ENCODE data around the gene SGTA.

The SGTA gene

GRCh38 chr19:2813235-2814160 lies 30.4 kb upstream of the SGTA start:
- no peak overlapping the region for H3K27ac ChIP-seq (ENCODE audit: low read depth, low read length)
- no peak for TF ChIP-seq EZH2phosphoT487 (conservative IDR thresholded peaks at IDR 0.05; ENCODE audit: low read length)
- no peak overlapping the region for H3K4me3 ChIP-seq (ENCODE audit: insufficient read depth, low read length, poor library complexity, severe bottlenecking)
- no peaks in the 10 kb centered on the region for H3K36me3 ChIP-seq (ENCODE audit: low read length)
- H4K20me1 ChIP-seq (ENCODE audit: low read depth, low read length), result no peaks in the 10 kb centered on the region
- H2AFZ ChIP-seq (ENCODE audit: low read depth, low read length, severe bottlenecking), result no peak overlapping the region
- H3K4me2 ChIP-seq (ENCODE audit: low read depth, low read length, poor library complexity, severe bottlenecking), result no peak overlapping the region
- H3K9ac ChIP-seq (ENCODE audit: low read length), result no peak overlapping the region
- H3K9me2 ChIP-seq (replicated peaks; ENCODE audit: insufficient read depth, low read length), result no peaks in the 10 kb centered on the region
- no peaks in the 10 kb centered on the region for H3K27me3 ChIP-seq (ENCODE audit: low read length)
- H3K9me3 ChIP-seq (ENCODE audit: insufficient read depth, low read length), result no peaks in the 10 kb centered on the region
- H3K79me2 ChIP-seq (ENCODE audit: insufficient read depth, low read length), result no peaks in the 10 kb centered on the region
- no peaks in the 10 kb centered on the region for H3F3A ChIP-seq (ENCODE audit: insufficient read depth)

- Histone ChIP-seq H4K20me1 (ENCODE audit: low read depth, low read length) (no peaks in the 10 kb centered on the region), H3K27me3 (ENCODE audit: low read length) (no peaks in the 10 kb centered on the region), H3K27ac (ENCODE audit: low read depth, low read length) (no peak overlapping the region), H3K36me3 (ENCODE audit: low read length) (no peaks in the 10 kb centered on the region), H3K4me2 (ENCODE audit: low read depth, low read length, poor library complexity, severe bottlenecking) (no peak overlapping the region), H2AFZ (ENCODE audit: low read depth, low read length, severe bottlenecking) (no peak overlapping the region), H3K4me3 (ENCODE audit: insufficient read depth, low read length, poor library complexity, severe bottlenecking) (no peak overlapping the region), H3K79me2 (ENCODE audit: insufficient read depth, low read length) (no peaks in the 10 kb centered on the region), H3K9me3 (ENCODE audit: insufficient read depth, low read length) (no peaks in the 10 kb centered on the region), H3K9ac (ENCODE audit: low read length) (no peak overlapping the region), H3K9me2 (replicated peaks; ENCODE audit: insufficient read depth, low read length) (no peaks in the 10 kb centered on the region), H3F3A (ENCODE audit: insufficient read depth) (no peaks in the 10 kb centered on the region)
- TF ChIP-seq CTCF (IDR thresholded peaks at IDR 0.05; ENCODE audit: insufficient read depth, low read length, poor library complexity, severe bottlenecking), result no peak
- no peak for TF ChIP-seq EZH2phosphoT487 (conservative IDR thresholded peaks at IDR 0.05; ENCODE audit: low read length)
These were observed 29.6 kb upstream of the SGTA start for GRCh38 chr19:2812414-2813234.

GRCh38 chr19:2811735-2812413 lies 28.8 kb upstream of the SGTA start:
- no peaks in the 10 kb centered on the region for H3K27me3 ChIP-seq (ENCODE audit: low read length)
- H4K20me1 ChIP-seq (ENCODE audit: low read depth, low read length), result no peaks in the 10 kb centered on the region
- no peaks in the 10 kb centered on the region for H3K36me3 ChIP-seq (ENCODE audit: low read length)
- H2AFZ ChIP-seq (ENCODE audit: low read depth, low read length, severe bottlenecking), result no peak overlapping the region
- no peaks in the 10 kb centered on the region for H3K9me2 ChIP-seq (replicated peaks; ENCODE audit: insufficient read depth, low read length)
- H3K4me3 ChIP-seq (ENCODE audit: insufficient read depth, low read length, poor library complexity, severe bottlenecking), result no peak overlapping the region
- no peak overlapping the region for H3K27ac ChIP-seq (ENCODE audit: low read depth, low read length)
- no peaks in the 10 kb centered on the region for H3K9me3 ChIP-seq (ENCODE audit: insufficient read depth, low read length)
- H3F3A ChIP-seq (ENCODE audit: insufficient read depth), result no peaks in the 10 kb centered on the region
- no peak overlapping the region for H3K4me2 ChIP-seq (ENCODE audit: low read depth, low read length, poor library complexity, severe bottlenecking)
- TF ChIP-seq EZH2phosphoT487 (conservative IDR thresholded peaks at IDR 0.05; ENCODE audit: low read length) (no peak), CTCF (IDR thresholded peaks at IDR 0.05; ENCODE audit: insufficient read depth, low read length, poor library complexity, severe bottlenecking) (no peak)
- H3K79me2 ChIP-seq (ENCODE audit: insufficient read depth, low read length), result no peaks in the 10 kb centered on the region
- no peak overlapping the region for H3K9ac ChIP-seq (ENCODE audit: low read length)

Data from SU-DHL-6 (cell line).